GM13977 (cell line): ENCODE results near the gene MSANTD3.
"Not testable (repeated sequence)": the region's sequence is repeated elsewhere in the genome, so short reads cannot be mapped to it uniquely, and the experiment has no call there.

Source experiments
- DNase-seq: peaks from one replicate; pipeline ENCODE4 v3.0.0; 2012; ENCODE audit warnings: low spot score
- CTCF ChIP-seq: IDR thresholded peaks from 2 replicates; pipeline ENCODE4 v1.5.1; 2012; ENCODE audit warnings: mild to moderate bottlenecking, control low read depth; ENCODE audit not compliant: insufficient read depth; ENCODE audit errors: extremely low read depth, missing control alignments
- in situ Hi-C: fragments of 300-500 bp; cut with MboI; formaldehyde crosslinking; loops from one replicate; pipeline ENCODE4 v1.12.0; 2022; ENCODE audit warnings: low sequenced_read_pairs, low pct_unique_long_range_greater_than_20kb, mixed read lengths, inconsistent platforms; ENCODE audit not compliant: unreplicated experiment

Gene MSANTD3

DNA sequence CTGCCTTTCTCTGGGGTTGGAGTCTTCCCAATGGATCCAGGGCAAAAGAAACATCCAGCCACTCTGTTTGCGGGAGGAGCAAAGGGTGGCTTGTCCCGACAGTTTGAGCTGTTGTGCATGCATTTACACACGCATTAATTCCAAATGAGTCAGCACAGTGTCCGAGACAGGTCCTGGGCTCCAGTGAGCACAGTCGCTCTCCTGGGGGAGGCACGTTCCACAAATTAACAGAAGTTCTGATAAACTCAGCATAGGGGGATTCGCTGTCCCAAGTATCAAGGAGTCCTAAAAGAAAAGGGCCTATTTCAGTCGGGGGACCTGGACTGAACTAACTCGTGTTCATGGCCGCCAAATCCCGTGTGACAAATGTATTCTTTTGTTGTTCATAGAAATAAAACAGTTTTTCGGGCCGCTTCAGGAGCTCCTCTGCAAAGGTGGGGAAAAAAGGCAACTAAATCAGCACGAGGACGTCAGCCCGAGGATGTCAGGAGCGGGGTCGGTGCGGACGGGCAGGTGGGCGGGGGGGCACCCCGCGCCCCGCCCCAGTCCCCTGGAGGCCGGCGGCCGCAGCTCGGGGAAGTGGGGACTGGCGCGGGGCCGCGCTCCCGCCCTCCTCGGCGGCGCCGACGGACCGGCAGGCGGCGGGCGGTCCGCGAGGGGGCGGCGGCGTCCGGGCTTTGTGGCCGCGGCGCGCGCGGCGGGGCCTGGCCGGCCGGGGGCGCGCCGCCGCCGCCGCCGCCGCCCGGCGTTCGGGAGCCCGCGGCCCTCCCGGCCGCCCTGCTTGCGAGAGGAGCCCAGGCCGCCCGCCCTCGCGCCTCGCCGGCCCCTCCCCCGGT is at the start of gene MSANTD3:
Gene MSANTD3 (plus strand): TSS at position 614 of the 836 bp plus-strand sequence. CDS start 14,796 bp downstream, outside the sequence.
- TF ChIP-seq CTCF = peak; percentile 32
- in situ Hi-C loops = no loop called here
- DNase-seq = peak; percentile 90

- in situ Hi-C loops = no loop called here
- DNase-seq = no peak
- TF ChIP-seq CTCF = no peak
Observed at GRCh38 chr9:100379862-100380261, 47.1 kb upstream of the MSANTD3 start.

GRCh38 chr9:100392989-100393388 is 34.0 kb upstream of the MSANTD3 start:
- DNase-seq, in situ Hi-C loops: not testable (repeated sequence)

DNA sequence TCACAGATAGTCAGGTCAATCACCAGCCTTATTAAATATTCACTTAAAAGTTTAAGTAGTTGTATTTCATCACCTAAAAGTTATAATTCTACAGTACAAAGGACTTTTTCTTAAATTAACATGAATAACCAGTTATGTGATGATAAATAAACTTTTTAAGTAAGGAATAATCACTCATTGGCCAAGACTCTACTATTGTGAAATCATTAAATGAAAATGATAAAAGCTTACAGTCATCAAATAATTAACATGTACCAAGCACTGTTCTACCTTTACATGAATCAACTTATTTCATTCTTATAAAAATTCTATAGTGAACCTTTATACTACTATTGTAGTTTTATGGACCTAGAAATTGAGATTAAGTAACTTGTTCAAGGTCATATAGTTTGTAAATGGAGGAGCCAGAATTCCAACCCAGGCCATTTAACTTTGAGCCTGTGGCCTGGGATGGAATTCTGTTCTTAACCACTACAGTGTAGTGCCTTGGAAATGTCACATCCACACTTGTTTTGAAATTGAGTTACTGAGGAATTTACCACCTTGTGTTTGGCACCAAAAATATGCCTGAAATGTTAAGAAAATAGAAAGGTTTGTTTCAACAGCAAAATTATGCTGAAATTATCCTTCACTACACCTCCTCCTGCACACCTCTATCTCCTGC is 32.8 kb upstream of the MSANTD3 start:
- no peak for DNase-seq
- TF ChIP-seq CTCF = no peak
- in situ Hi-C loops = no loop called here

GRCh38 chr9:100394816-100395215 is 32.1 kb upstream of the MSANTD3 start:
- DNase-seq = no peak
- TF ChIP-seq CTCF = no peak
- in situ Hi-C loops = no loop called here

DNA sequence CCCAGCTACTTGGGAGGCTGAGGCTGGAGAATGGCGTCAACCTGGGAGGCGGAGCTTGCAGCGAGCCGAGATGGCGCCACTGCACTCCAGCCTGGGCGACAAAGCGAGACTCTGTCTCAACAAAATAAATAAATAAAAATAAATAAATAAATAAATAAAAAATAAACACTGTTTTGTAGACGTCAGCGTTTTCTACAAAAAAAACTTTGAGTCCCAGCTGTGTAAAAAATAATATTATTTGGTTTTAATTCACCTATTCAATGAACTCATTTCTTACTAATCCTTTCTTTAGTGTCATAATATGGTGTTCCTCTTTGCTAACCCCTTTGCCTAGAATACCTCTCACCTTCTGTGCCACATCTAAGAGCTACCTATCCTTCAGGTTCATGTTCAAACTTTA is 30.2 kb upstream of the MSANTD3 start:
- TF ChIP-seq CTCF = no peak
- in situ Hi-C loops = no loop called here
- no peak for DNase-seq

DNA sequence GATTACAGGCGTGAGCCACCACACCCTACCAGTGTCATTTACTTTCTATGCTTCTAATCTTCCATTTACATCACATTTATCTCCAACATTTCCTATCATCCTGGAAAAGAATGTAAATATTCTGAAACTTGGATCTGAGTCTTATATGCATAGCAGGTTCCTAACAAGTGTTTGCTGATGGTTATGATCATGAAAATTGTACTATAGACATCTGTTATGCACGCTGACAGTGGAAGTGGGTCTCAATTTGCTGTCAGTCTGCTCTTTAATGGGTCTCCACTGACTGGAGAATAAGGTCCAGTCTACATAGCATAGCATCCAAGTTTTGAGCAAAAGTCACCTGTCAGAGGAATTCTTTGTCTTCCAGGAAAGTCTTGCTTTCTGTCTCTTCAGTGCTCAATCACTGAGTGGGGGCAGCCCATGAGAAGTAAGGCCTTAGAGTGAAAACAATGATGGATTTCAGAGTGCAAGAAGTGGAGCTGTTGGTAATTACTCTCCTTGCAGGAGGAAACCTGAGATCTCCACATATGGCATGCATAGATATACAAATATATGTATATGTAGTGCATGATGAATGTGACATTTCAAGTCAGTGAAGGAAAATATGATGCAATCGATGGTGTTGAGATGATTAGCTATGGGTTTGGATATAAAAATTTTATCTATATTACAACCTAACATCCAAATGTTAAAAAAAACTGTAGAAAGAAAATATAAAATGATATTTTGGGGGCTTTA is 29.2 kb upstream of the MSANTD3 start:
- no peak for DNase-seq
- no peak for TF ChIP-seq CTCF
- in situ Hi-C loops = no loop called here
